ENCODE results near the gene MRGPRX2. TPM values are rescaled to one million over a fixed set of nuclear protein-coding genes. Genes with fewer than 3 reads are reported as not detected.

MRGPRX2 gene
- total RNA-seq, 1 experiment from 2014 or later = not detected

Other genes with a start within 250 kb of the MRGPRX2 start
- not detected in 2 replicates for gene MRGPRX1, start 121.3 kb downstream of the MRGPRX2 start, total RNA-seq (2014; rRNA removed; shearing (Covaris generic))
- gene ZDHHC13, start 56.5 kb upstream of the MRGPRX2 start, total RNA-seq (2014; rRNA removed; shearing (Covaris generic)) = 44.9 and 45.6 TPM in 2 replicates
- gene CSRP3, start 141.3 kb upstream of the MRGPRX2 start, total RNA-seq (2014; rRNA removed; shearing (Covaris generic)) = not detected in 2 replicates
- gene E2F8, start 180.2 kb upstream of the MRGPRX2 start, total RNA-seq (2014; rRNA removed; shearing (Covaris generic)) = 4.0 and 7.7 TPM in 2 replicates